Stimulated activated CD8-positive, alpha-beta memory T cell treated with anti-CD3 and anti-CD28 coated beads, Interleukin-4, amount 100 ng/mL, for 4 hours (primary cell): Measurements from ENCODE around the gene MYL12B.
"Not testable (repeated sequence)": the region's sequence is repeated elsewhere in the genome, so short reads cannot be mapped to it uniquely, and the experiment has no call there.

Experiments
- DNase-seq, 2 donors: peaks; one replicate each; pipeline ENCODE4 v3.0.0-alpha.2; 2020; ENCODE audit warnings: low read depth in 2 of 2, low spot score in 1 of 2

Gene MYL12B

GRCh38 chr18:3260995-3261372 is 949 bp upstream of the MYL12B start:
- DNase-seq, result no peak

- DNase-seq, result no peak
Observed at GRCh38 chr18:3262234-3263131, 550 bp downstream of the MYL12B start.

GRCh38 chr18:3263132-3263700 is 1.3 kb downstream of the MYL12B start:
- DNase-seq, result no peak

GRCh38 chr18:3264362-3264761 is 2.4 kb downstream of the MYL12B start:
- DNase-seq, result no peak

GRCh38 chr18:3265564-3266033 is 3.7 kb downstream of the MYL12B start:
- DNase-seq, result no peak

- no peak for DNase-seq
Observed at GRCh38 chr18:3266062-3266608, 4.2 kb downstream of the MYL12B start.

- no peak for DNase-seq
Observed at GRCh38 chr18:3268306-3268705, 6.4 kb downstream of the MYL12B start.

GRCh38 chr18:3269241-3269913 is 7.4 kb downstream of the MYL12B start:
- no peak for DNase-seq

GRCh38 chr18:3269914-3270299 is 8.0 kb downstream of the MYL12B start:
- no peak for DNase-seq

- no peak for DNase-seq
Observed at GRCh38 chr18:3273042-3273441, 11.1 kb downstream of the MYL12B start.

GRCh38 chr18:3277643-3278213 is 15.8 kb downstream of the MYL12B start:
- DNase-seq, result not testable (repeated sequence)

GRCh38 chr18:3279201-3280185 is 17.6 kb downstream of the MYL12B start:
- DNase-seq, result no peak

- DNase-seq, result no peak
Observed at GRCh38 chr18:3281456-3282400, 19.8 kb downstream of the MYL12B start.

- DNase-seq, result no peak
Observed at GRCh38 chr18:3283253-3283863, 21.4 kb downstream of the MYL12B start.

- no peak for DNase-seq
Observed at GRCh38 chr18:3283908-3284307, 22.0 kb downstream of the MYL12B start.

- DNase-seq, result no peak
Observed at GRCh38 chr18:3284501-3284900, 22.6 kb downstream of the MYL12B start.

- DNase-seq, result no peak
Observed at GRCh38 chr18:3286159-3286558, 24.2 kb downstream of the MYL12B start.

- no peak for DNase-seq
Observed at GRCh38 chr18:3293196-3293951, 31.4 kb downstream of the MYL12B start.
